ENCODE results near the gene TSPAN18. TPM values are rescaled to one million over a fixed set of nuclear protein-coding genes. Genes with fewer than 3 reads are reported as not detected.

Gene TSPAN18
- polyA plus RNA-seq, 3 donors = 59.9 to 62.0 (median 61.2) TPM

DNA sequence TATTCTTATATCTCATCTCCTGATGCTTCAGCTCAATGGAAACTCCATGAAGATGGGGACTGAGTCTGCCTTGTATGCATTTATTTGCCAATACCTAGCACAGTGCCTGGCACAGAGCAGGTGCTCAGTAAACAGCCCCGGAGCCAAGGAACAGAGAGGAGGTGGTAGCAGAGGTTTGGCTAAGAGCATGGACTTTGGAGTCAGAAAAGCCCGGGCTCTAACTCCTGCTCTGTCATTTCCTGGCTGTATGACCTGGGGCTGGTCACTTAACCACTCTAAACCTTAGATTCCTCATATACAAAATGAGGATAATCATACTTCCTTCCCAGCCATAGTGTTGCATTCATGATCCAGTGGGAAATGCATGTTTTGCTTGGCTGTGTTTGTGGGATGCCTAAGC, 187.3 kb downstream of the TSPAN18 start:
- DNase-seq = no peak

DNA sequence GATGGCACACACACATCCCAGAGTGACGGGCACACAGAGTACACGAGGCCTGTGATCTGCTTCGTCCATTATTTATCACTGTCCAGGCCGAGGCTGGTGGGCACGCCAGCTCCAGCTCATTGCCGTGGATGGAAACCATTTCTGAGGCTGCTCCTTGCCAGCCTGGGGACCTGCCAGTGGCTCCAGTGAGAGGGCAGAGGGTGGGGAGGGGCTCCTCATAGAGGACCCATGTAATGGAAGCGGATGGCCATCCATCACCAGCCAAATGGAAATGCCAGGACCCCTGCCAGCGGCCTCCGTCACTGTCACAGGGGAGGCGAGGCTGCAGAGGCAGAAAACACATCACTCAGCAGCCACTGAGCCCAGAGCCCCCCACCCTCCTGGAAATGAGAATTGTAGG, 188.2 kb downstream of the TSPAN18 start:
- DNase-seq = no peak

- DNase-seq = no peak
Measured at GRCh38 chr11:44915621-44916020, 188.9 kb downstream of the TSPAN18 start.

- DNase-seq = no peak
Measured at GRCh38 chr11:44916331-44916730, 189.6 kb downstream of the TSPAN18 start.

- no peak for DNase-seq
Measured at GRCh38 chr11:44916801-44917385, 190.1 kb downstream of the TSPAN18 start.

GRCh38 chr11:44917741-44918140, 191.0 kb downstream of the TSPAN18 start:
- no peak for DNase-seq

- DNase-seq = no peak
Measured at GRCh38 chr11:44920451-44920850, 193.7 kb downstream of the TSPAN18 start.

- DNase-seq = no peak
Measured at GRCh38 chr11:44923115-44923514, 196.4 kb downstream of the TSPAN18 start.

- no peak for DNase-seq
Measured at GRCh38 chr11:44923806-44924205, 197.0 kb downstream of the TSPAN18 start.

- DNase-seq = no peak
Measured at GRCh38 chr11:44926036-44926435, 199.3 kb downstream of the TSPAN18 start.

DNA sequence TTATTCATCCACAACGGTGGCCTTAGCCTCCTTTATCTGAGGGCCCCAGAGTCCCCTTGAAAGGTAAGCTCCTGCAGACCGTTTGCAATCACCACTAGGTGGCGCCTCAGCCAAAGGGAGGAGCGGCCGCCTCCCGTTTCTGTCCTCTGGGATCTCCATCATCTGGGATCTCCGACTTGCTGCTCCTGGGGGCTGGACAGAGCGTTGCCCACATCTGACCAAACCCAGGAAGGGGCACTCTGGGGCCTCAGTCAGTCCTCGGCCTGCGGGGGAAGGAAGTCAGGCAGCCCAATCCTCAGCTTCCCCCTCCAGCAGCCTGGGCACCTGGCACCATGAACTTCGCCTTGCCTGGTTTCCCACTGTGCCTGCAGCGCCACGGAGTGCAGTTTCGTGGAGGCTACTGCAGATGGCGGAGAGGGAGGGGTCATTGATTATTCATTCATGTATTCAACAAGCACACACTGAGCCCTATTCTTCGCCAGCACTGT, 200.5 kb downstream of the TSPAN18 start:
- DNase-seq = peak; percentile 71

GRCh38 chr11:44928144-44928543, 201.4 kb downstream of the TSPAN18 start:
- DNase-seq = no peak

DNA sequence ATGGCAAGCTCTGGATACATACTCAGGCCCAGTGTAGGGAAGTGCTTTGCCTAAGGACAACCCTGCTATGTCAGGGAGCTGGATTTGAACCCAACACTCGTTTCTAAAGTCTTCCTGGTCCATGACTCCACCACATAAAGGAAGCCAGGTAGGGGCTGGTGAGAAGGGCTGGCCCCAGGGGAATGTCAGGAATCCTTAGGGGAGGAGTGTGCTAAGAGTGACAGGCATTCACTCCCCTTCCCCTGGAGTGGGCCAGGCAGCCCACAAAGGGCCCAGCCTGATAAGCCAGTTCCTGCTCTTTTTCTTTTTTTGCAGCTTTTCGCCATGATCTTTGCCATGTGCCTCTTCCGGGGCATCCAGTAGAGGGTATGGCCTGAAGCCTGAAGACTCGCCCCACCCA, 202.1 kb downstream of the TSPAN18 start:
- DNase-seq = no peak

GRCh38 chr11:44930588-44931302, 204.0 kb downstream of the TSPAN18 start:
- DNase-seq = no peak

DNA sequence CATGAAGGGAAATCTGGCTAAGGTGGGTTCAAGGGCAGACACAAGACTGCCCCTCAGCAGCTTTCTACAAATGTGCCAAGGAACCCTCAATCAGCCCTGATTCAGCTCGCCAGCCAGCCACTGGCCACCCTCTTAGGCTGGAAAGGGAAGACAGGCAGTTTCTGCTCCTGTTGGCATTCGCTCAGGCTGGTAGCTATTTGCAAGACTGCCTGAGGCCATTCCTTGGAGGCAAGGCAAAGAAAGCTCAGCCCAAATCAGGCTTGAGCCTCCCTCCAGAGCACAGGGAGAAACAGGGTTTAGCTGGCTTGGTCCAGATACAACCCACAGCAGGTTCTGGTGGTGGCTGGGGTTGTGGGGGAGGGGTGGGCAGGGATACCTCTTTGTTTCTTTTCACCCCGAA, 204.7 kb downstream of the TSPAN18 start:
- no peak for DNase-seq

DNA sequence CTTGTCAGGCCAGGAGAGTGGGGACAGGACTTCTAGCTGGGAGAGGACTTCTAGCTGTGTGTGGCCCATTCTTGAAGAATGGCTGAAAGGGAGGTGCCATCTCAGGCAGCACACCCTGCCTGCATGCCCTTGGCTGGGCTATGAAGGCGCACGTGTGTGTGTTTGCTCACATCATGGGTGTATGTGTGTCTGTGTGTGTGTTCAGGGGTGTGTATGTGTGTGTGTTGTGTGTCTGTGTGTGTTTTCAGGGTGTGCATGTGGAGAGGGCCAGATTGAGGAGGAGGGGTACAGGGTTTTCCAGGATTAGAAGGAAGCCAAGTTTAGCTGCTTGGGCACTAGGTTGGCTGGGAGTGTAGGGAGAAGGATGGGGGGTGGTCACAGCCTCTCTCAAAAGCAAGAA, 207.3 kb downstream of the TSPAN18 start:
- DNase-seq = no peak

GRCh38 chr11:44934735-44935250, 208.0 kb downstream of the TSPAN18 start:
- DNase-seq = no peak

GRCh38 chr11:44936525-44936924, 209.8 kb downstream of the TSPAN18 start:
- peak; percentile 63 for DNase-seq

- DNase-seq = no peak
Measured at GRCh38 chr11:44936951-44937543, 210.3 kb downstream of the TSPAN18 start.

- no peak for DNase-seq
Measured at GRCh38 chr11:44938066-44938691, 211.4 kb downstream of the TSPAN18 start.

- DNase-seq = peak; percentile 53
Measured at GRCh38 chr11:44939673-44940395, 213.1 kb downstream of the TSPAN18 start.

GRCh38 chr11:44940404-44940803, 213.6 kb downstream of the TSPAN18 start:
- DNase-seq = no peak
